Mesenchymal stem cell (in vitro differentiated cells and primary cell): ENCODE results near the gene GSAP.

Source experiments
- DNase-seq: peaks from one replicate; pipeline ENCODE4 v3.0.0-alpha.2; 2013
- H2AFZ ChIP-seq: one replicate; pipeline ENCODE4 v1.6.1; 2013; ENCODE audit warnings: low read depth, mild to moderate bottlenecking, control low read depth, inconsistent platforms, low read length, moderate library complexity
- H2AK5ac ChIP-seq: 2 replicates; pipeline ENCODE4 v1.6.1; 2013; ENCODE audit warnings: low read length, moderate library complexity, mild to moderate bottlenecking, inconsistent platforms; ENCODE audit not compliant: severe bottlenecking
- H2BK120ac ChIP-seq: one replicate; pipeline ENCODE4 v1.6.1; 2013; ENCODE audit warnings: low read depth, mild to moderate bottlenecking, inconsistent platforms, low read length, moderate library complexity
- H2BK12ac ChIP-seq, 2 experiments: one replicate each; pipeline ENCODE4 v1.6.1; 2013; ENCODE audit warnings: inconsistent platforms in 2 of 2, low read length in 2 of 2, mild to moderate bottlenecking in 2 of 2, moderate library complexity in 2 of 2, control low read depth in 1 of 2
- H2BK15ac ChIP-seq: one replicate; pipeline ENCODE4 v1.6.1; 2013; ENCODE audit warnings: mild to moderate bottlenecking, low read depth, inconsistent platforms; ENCODE audit not compliant: poor library complexity, severe bottlenecking
- H2BK5ac ChIP-seq: 2 replicates; pipeline ENCODE4 v1.6.1; 2013; ENCODE audit warnings: low read depth, mild to moderate bottlenecking, low read length, control low read depth, inconsistent platforms; ENCODE audit not compliant: poor library complexity, severe bottlenecking
- H3K14ac ChIP-seq, 2 experiments: one replicate each; pipeline ENCODE4 v1.6.1; 2013; ENCODE audit warnings: inconsistent platforms in 2 of 2, low read length in 2 of 2, control low read depth in 1 of 2, mild to moderate bottlenecking in 1 of 2, moderate library complexity in 1 of 2
- H3K18ac ChIP-seq, 2 experiments: one replicate each; pipeline ENCODE4 v1.6.1; 2013; ENCODE audit warnings: inconsistent platforms in 2 of 2, low read length in 2 of 2, control low read depth in 1 of 2, low read depth in 1 of 2, mild to moderate bottlenecking in 1 of 2
- H3K23ac ChIP-seq, 2 experiments: one replicate each; pipeline ENCODE4 v1.6.1; 2013; ENCODE audit warnings: inconsistent platforms in 2 of 2, low read length in 2 of 2, mild to moderate bottlenecking in 2 of 2, moderate library complexity in 2 of 2, control low read depth in 1 of 2
- H3K27ac ChIP-seq: 2 replicates; pipeline ENCODE4 v1.5.1; 2013; ENCODE audit warnings: mild to moderate bottlenecking, moderate library complexity, low read length, control low read depth, inconsistent platforms; ENCODE audit not compliant: poor library complexity, severe bottlenecking
- H3K27me3 ChIP-seq, 2 experiments: 2 replicates each; pipeline versions ENCODE4 v1.6.1 to v1.7.0; 2013; ENCODE audit warnings: low read length in 2 of 2, mild to moderate bottlenecking in 2 of 2, moderate library complexity in 2 of 2, control low read depth in 1 of 2, inconsistent platforms in 1 of 2; ENCODE audit not compliant: control insufficient read depth in 1 of 2, insufficient read depth in 1 of 2
- H3K36me3 ChIP-seq, 2 experiments: 2 replicates each; pipeline versions ENCODE4 v1.6.1 to v1.7.0; 2013; ENCODE audit warnings: low read length in 2 of 2, control low read depth in 1 of 2, inconsistent platforms in 1 of 2, low read depth in 1 of 2, mild to moderate bottlenecking in 1 of 2; ENCODE audit not compliant: insufficient read depth in 2 of 2, control insufficient read depth in 1 of 2
- H3K4ac ChIP-seq, 2 experiments: one replicate each; pipeline ENCODE4 v1.6.1; 2013; ENCODE audit warnings: inconsistent platforms in 2 of 2, low read length in 2 of 2, mild to moderate bottlenecking in 2 of 2, moderate library complexity in 2 of 2, control low read depth in 1 of 2, low read depth in 1 of 2
- H3K4me1 ChIP-seq: 2 replicates; pipeline ENCODE4 v1.6.1; 2013; ENCODE audit warnings: low read depth, low read length, control low read depth; ENCODE audit not compliant: control insufficient read depth, insufficient read depth
- H3K4me2 ChIP-seq: 2 replicates; pipeline ENCODE4 v1.6.1; 2013; ENCODE audit warnings: low read length, mild to moderate bottlenecking, inconsistent platforms; ENCODE audit not compliant: poor library complexity, severe bottlenecking
- H3K4me3 ChIP-seq, 2 experiments: 2 replicates each; pipeline versions ENCODE4 v1.5.1 to v1.7.0; 2013; ENCODE audit warnings: low read length in 2 of 2, mild to moderate bottlenecking in 2 of 2, control low read depth in 1 of 2, low read depth in 1 of 2; ENCODE audit not compliant: insufficient read depth in 1 of 2
- H3K79me1 ChIP-seq: replicated peaks from 2 replicates; pipeline ENCODE4 v1.6.1; 2013; ENCODE audit warnings: mild to moderate bottlenecking, control low read depth, low read length, inconsistent platforms; ENCODE audit not compliant: poor library complexity, severe bottlenecking
- H3K9ac ChIP-seq: 2 replicates; pipeline ENCODE4 v1.7.0; 2013; ENCODE audit warnings: mild to moderate bottlenecking, low read length, moderate library complexity
- H3K9me3 ChIP-seq: 2 replicates; pipeline ENCODE4 v1.7.0; 2013; ENCODE audit warnings: mild to moderate bottlenecking, low read length; ENCODE audit not compliant: control insufficient read depth
- H4K8ac ChIP-seq: one replicate; pipeline ENCODE4 v1.6.1; 2013; ENCODE audit warnings: inconsistent platforms, mild to moderate bottlenecking, low read length, moderate library complexity
- H4K91ac ChIP-seq: one replicate; pipeline ENCODE4 v1.6.1; 2013; ENCODE audit warnings: mild to moderate bottlenecking, low read length, inconsistent platforms
- WGBS: methylation state at CpG from one replicate; pipeline ENCODE4 v1.1.7; 2013; ENCODE audit warnings: mixed read lengths; 5-methylcytosine and 5-hydroxymethylcytosine counted together

GSAP gene

DNA sequence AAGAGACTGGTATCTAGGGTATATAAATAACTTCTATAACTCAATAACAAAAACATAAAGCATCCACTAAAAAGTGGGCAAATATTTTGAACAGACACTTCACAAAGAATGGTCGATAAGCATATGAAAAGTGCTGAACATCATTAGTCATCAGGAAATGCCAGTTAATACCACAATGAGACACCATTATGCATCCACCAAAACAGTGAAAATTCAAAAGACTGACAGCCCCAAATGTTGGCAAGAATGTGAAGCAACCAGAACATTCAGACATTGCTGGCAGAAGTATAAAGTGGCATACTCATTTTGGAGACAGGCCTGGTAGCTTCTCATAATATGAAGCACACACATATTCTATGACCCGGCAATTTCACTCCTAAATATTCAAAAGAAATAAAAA lies 26.5 kb upstream of the GSAP start:
- H3K9me3 ChIP-seq: no peaks in the 10 kb centered on the region
- 45% methylated on average over 2 of the region's 2 CpGs for WGBS
- no peak overlapping the region for H4K8ac ChIP-seq
- H3K36me3 ChIP-seq: no peaks in the 10 kb centered on the region
- H2BK5ac ChIP-seq: no peak overlapping the region
- no peaks in the 10 kb centered on the region for H3K27me3 ChIP-seq
- no peak overlapping the region for H3K27ac ChIP-seq
- no peak overlapping the region for H2AK5ac ChIP-seq
- no peak overlapping the region for H3K14ac ChIP-seq
- peaks cover 3% of the 10 kb centered on the region for H3K4me1 ChIP-seq
- no peak overlapping the region for H2BK12ac ChIP-seq
- H3K4me3 ChIP-seq: no peak overlapping the region
- H2BK15ac ChIP-seq: no peak overlapping the region
- peak; percentile 41 for DNase-seq
- H3K18ac ChIP-seq: no peak overlapping the region
- H3K4me2 ChIP-seq: no peak overlapping the region
- no peak overlapping the region for H3K4ac ChIP-seq
- no peak overlapping the region for H3K9ac ChIP-seq
- no peaks in the 10 kb centered on the region for H3K79me1 ChIP-seq
- no peak overlapping the region for H2BK120ac ChIP-seq
- no peak overlapping the region for H4K91ac ChIP-seq
- no peak overlapping the region for H2AFZ ChIP-seq
- H3K23ac ChIP-seq: no peak overlapping the region

DNA sequence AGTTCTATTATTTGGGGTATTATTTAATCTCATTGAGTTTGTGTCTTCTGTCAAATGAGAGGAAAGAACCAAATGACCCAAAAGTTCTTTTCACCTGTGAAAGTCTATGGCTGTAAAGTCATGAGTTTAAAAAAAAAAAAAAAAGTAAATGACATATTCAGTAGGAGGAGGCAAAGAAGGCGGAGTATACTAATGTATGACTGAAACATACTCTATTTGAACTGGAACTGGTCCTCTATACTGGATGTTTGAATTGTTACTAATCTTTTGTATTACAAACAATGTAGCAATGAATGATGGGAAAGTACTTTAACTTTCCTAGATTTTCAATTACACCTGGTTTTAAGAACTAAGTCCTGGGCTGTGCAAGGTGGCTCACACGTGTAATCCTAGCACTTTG lies 24.9 kb upstream of the GSAP start:
- Histone ChIP-seq H2BK5ac (no peak overlapping the region), H2BK120ac (peak overlapping the region; percentile 15), H2AFZ (no peak overlapping the region), H3K14ac (no peak overlapping the region), H3K27me3 (no peaks in the 10 kb centered on the region), H3K4me3 (no peak overlapping the region), H3K79me1 (no peaks in the 10 kb centered on the region), H3K36me3 (no peaks in the 10 kb centered on the region), H2BK12ac (no peak overlapping the region), H2BK15ac (no peak overlapping the region), H3K18ac (no peak overlapping the region), H3K4ac (no peak overlapping the region), H2AK5ac (no peak overlapping the region), H3K23ac (no peak overlapping the region), H3K9ac (no peak overlapping the region), H4K91ac (no peak overlapping the region), H4K8ac (no peak overlapping the region), H3K9me3 (no peaks in the 10 kb centered on the region), H3K4me2 (no peak overlapping the region), H3K27ac (no peak overlapping the region), H3K4me1 (peaks cover 3% of the 10 kb centered on the region)
- no peak for DNase-seq
- 73% methylated on average over 2 of the region's 2 CpGs for WGBS

DNA sequence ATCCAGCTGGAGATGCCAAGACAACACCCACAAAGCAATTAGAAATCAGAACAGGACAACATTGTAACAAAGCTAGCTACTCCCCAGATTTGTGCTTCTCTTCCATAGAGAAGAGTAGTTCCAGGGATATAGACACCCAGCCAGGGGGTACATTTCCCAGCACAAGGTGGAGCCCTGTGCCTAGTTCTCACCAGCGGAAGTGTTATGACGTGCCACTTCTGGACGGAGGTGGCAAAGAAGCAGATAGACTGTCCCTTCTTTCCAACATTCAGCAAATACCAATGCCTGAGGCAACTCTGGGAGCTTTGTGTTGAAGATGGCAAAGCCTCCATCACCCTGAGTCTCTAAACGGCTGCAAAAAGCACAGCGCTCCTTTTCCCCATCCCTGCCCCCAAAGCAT lies 23.4 kb upstream of the GSAP start:
- Histone ChIP-seq H3K79me1 (no peaks in the 10 kb centered on the region), H3K14ac (no peak overlapping the region), H3K4me1 (peaks cover 4% of the 10 kb centered on the region), H3K9me3 (no peaks in the 10 kb centered on the region), H2BK120ac (no peak overlapping the region), H2BK12ac (peak overlapping the region in 1 of 2 experiments; percentile 31), H3K9ac (no peak overlapping the region), H3K27me3 (no peaks in the 10 kb centered on the region), H3K4ac (no peak overlapping the region), H2BK5ac (no peak overlapping the region), H2AFZ (no peak overlapping the region), H4K91ac (no peak overlapping the region), H3K36me3 (no peaks in the 10 kb centered on the region), H3K27ac (no peak overlapping the region), H2BK15ac (no peak overlapping the region), H3K4me3 (no peak overlapping the region), H3K23ac (no peak overlapping the region), H3K4me2 (no peak overlapping the region), H2AK5ac (no peak overlapping the region), H4K8ac (no peak overlapping the region), H3K18ac (peak overlapping the region in 1 of 2 experiments; percentile 21)
- no peak for DNase-seq
- 63% methylated on average over 5 of the region's 5 CpGs for whole genome bisulfite sequencing

DNA sequence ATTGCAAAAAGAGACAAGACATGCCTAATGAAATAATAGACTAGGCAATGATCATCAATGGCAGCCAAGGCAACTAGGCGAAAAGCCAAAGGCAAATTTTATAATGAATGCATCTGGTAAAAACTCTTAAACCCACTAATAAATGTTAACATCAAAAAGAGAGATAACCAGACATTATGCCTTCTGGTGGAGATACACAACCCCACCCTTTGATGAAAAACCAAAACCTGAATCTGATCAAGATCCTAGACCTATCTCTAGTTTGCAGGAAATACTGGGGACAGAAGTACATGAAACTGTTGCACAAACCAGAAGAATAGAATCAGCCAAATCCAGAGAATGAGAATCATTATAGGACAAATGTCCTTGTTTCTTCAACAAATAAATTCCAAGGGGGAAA lies 22.0 kb upstream of the GSAP start:
- H2BK15ac ChIP-seq: no peak overlapping the region
- no peak overlapping the region for H3K4me3 ChIP-seq
- no peaks in the 10 kb centered on the region for H3K79me1 ChIP-seq
- H3K27ac ChIP-seq: no peak overlapping the region
- H3K9me3 ChIP-seq: no peaks in the 10 kb centered on the region
- no peak for DNase-seq
- no peak overlapping the region for H3K4ac ChIP-seq
- no peak overlapping the region for H2AK5ac ChIP-seq
- H4K8ac ChIP-seq: no peak overlapping the region
- H3K36me3 ChIP-seq: no peaks in the 10 kb centered on the region
- no peak overlapping the region for H3K14ac ChIP-seq
- no peak overlapping the region for H3K23ac ChIP-seq
- H2BK120ac ChIP-seq: no peak overlapping the region
- H3K18ac ChIP-seq: no peak overlapping the region
- peaks cover 1% of the 10 kb centered on the region for H3K4me1 ChIP-seq
- WGBS: 86% methylated on average over 1 of the region's 1 CpG
- no peak overlapping the region for H3K4me2 ChIP-seq
- no peak overlapping the region for H2AFZ ChIP-seq
- no peak overlapping the region for H2BK12ac ChIP-seq
- H3K27me3 ChIP-seq: no peaks in the 10 kb centered on the region
- no peak overlapping the region for H4K91ac ChIP-seq
- H2BK5ac ChIP-seq: no peak overlapping the region
- no peak overlapping the region for H3K9ac ChIP-seq
